ENCODE results near the gene RFX8. TPM values are rescaled to one million over a fixed set of nuclear protein-coding genes. Genes with fewer than 3 reads are reported as not detected.

The RFX8 gene
- total and polyA plus RNA-seq, 2 of the 4 experiments (the other 2 are of a cell fraction), result 2.9 to 5.3 TPM

DNA sequence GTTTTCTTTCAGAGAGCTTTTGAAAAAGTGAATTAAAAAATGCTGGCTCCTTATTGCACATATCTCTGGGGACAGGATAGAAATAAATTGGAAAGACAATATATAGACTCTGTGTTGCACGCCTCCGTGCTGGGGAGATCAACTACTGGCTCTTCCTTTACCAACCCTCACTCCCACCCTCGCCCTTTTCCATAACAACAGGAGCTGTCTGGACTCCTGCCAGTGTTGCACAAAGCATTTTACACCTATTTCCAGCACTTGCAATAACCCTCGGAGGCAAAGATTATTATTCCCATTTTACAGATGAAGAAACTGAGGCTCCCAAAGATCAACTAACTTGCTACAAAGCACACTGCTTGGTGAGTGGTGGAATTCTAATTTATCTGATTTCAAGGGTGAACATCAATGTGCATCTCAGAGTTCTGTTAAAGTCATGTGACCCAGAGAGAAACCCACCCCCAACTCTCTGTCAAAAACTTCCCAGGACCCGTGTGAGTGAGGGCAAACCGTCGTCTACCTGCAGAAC, 91.8 kb downstream of the RFX8 start:
- H4K8ac ChIP-seq (ENCODE audit: low read depth in 2 of 2, low read length in 2 of 2), result no peak overlapping the region
- no peak overlapping the region for H3K9ac ChIP-seq (ENCODE audit: low read depth, low read length)
- 50% methylated on average over 1 of the region's 7 CpGs; no CpG with 5 or more reads in 1 of the 2 experiments for WGBS, 2 experiments (ENCODE audit: extremely low coverage in 2 of 2, insufficient read length in 1 of 2)
- TF ChIP-seq POLR2A (IDR thresholded peaks at IDR 0.05; ENCODE audit: low read depth, low read length) (no peak), RFX5 (IDR thresholded peaks at IDR 0.05; ENCODE audit: low read depth, low read length) (no peak), MAFK (IDR thresholded peaks at IDR 0.05; ENCODE audit: low read depth, low read length) (no peak), CEBPB (IDR thresholded peaks at IDR 0.05; ENCODE audit: low read depth, low read length) (no peak), MAZ (IDR thresholded peaks at IDR 0.05; ENCODE audit: borderline replicate concordance, low read depth, low read length) (no peak)
- TF ChIP-seq, protein P1, sequence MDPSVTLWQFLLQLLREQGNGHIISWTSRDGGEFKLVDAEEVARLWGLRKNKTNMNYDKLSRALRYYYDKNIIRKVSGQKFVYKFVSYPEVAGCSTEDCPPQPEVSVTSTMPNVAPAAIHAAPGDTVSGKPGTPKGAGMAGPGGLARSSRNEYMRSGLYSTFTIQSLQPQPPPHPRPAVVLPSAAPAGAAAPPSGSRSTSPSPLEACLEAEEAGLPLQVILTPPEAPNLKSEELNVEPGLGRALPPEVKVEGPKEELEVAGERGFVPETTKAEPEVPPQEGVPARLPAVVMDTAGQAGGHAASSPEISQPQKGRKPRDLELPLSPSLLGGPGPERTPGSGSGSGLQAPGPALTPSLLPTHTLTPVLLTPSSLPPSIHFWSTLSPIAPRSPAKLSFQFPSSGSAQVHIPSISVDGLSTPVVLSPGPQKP (IDR thresholded peaks at IDR 0.05; ENCODE audit: borderline replicate concordance, low read depth, low read length), result no peak
- no TSS peak for BruUV-seq (replicated peaks)
- no peak overlapping the region for H2BK15ac ChIP-seq (ENCODE audit: low read depth, low read length)
- H3K27me3 ChIP-seq (ENCODE audit: control insufficient read depth, insufficient read depth, low read length), result peaks cover 38% of the 10 kb centered on the region
- POLR2A ChIA-PET (ENCODE audit: unreplicated experiment), result no interaction called here
- H4K91ac ChIP-seq (ENCODE audit: insufficient read depth, low read depth, low read length), result no peak overlapping the region
- H3K23ac ChIP-seq (ENCODE audit: low read depth, low read length), result no peak overlapping the region
- no peak overlapping the region for H3K56ac ChIP-seq (ENCODE audit: extremely low read depth, insufficient read depth, low read length)
- no peak overlapping the region for H2BK5ac ChIP-seq (ENCODE audit: low read depth, low read length, poor library complexity, severe bottlenecking)
- no peak overlapping the region for H3K4me3 ChIP-seq (ENCODE audit: insufficient read depth, low read depth, low read length)
- no peaks in the 10 kb centered on the region for H3K9me3 ChIP-seq (ENCODE audit: control insufficient read depth, insufficient read depth, low read length)
- no peaks in the 10 kb centered on the region for H3K36me3 ChIP-seq (ENCODE audit: control insufficient read depth, insufficient read depth, low read length)
- H2BK120ac ChIP-seq (ENCODE audit: low read depth, low read length), result no peak overlapping the region
- H3K18ac ChIP-seq (ENCODE audit: low read depth, low read length), result no peak overlapping the region
- no peak for DNase-seq
- CTCF ChIA-PET, result no interaction called here
- H3K4me1 ChIP-seq (ENCODE audit: control insufficient read depth, insufficient read depth, low read length), result peaks cover 6% of the 10 kb centered on the region; the same call in 1 of the 2 replicates
- no peak overlapping the region for H4K5ac ChIP-seq (ENCODE audit: low read depth, low read length)
- no peak overlapping the region for H3K27ac ChIP-seq (ENCODE audit: insufficient read depth, low read length)
- H3K4me2 ChIP-seq (ENCODE audit: low read depth, low read length), result no peak overlapping the region
- H3K9me1 ChIP-seq (ENCODE audit: insufficient read depth, low read length), result no peaks in the 10 kb centered on the region
- H4K20me1 ChIP-seq (ENCODE audit: insufficient read depth, low read length), result no peaks in the 10 kb centered on the region
- no peak for ATAC-seq (ENCODE audit: low read depth)
- in situ Hi-C loops (cut with MboI; ENCODE audit: low sequenced_read_pairs) (no loop called here), intact Hi-C loops (cut with micrococcal nuclease) (no loop called here), dilution Hi-C loops (cut with HindIII; ENCODE audit: low sequenced_read_pairs, unreplicated experiment) (no loop called here)
- H3K14ac ChIP-seq (replicated peaks; ENCODE audit: low read depth, low read length), result no peak overlapping the region
- no peak overlapping the region for H3K4ac ChIP-seq (ENCODE audit: low read depth, low read length)
- no peak overlapping the region for H2BK20ac ChIP-seq (ENCODE audit: low read depth, low read length)
- no peak overlapping the region for H2AK5ac ChIP-seq (ENCODE audit: low read depth, low read length)
- no peak overlapping the region for H2AFZ ChIP-seq (replicated peaks; ENCODE audit: low read length, poor library complexity)
- no peak overlapping the region for H2AK9ac ChIP-seq (replicated peaks; ENCODE audit: low read depth, low read length, poor library complexity)
- no peaks in the 10 kb centered on the region for H3K79me1 ChIP-seq (ENCODE audit: low read depth in 1 of 2, low read length in 2 of 2)

Measured in IMR-90 (cell line).